Renal cortex interstitium (tissue), 11 donors: ENCODE measurements around the gene ASPRV1. TPM values are rescaled to one million over a fixed set of nuclear protein-coding genes. Genes with fewer than 3 reads are reported as not detected.

Source experiments
- DNase-seq, 11 donors: peaks; one replicate each; pipeline ENCODE4 v3.0.0-alpha.2; 2013; ENCODE audit warnings: low read depth in 9 of 11, low spot score in 4 of 11; ENCODE audit errors: extremely low read depth in 1 of 11
- polyA plus RNA-seq, 3 donors: library from polyadenylated mRNA; unstranded; fragments of 120-200 nt; gene quantifications; one replicate each; pipeline ENCODE4 v1.2.1, GENCODE V29; 2013; ENCODE audit not compliant: insufficient read length in 3 of 3

ASPRV1 gene
- polyA plus RNA-seq, 3 donors: 3.8 to 5.6 (median 4.7) TPM

- peak in 1 of 11 donors; percentile 10 for DNase-seq
Observed at GRCh38 chr2:69948032-69948962, 13.1 kb downstream of the ASPRV1 start.

DNA sequence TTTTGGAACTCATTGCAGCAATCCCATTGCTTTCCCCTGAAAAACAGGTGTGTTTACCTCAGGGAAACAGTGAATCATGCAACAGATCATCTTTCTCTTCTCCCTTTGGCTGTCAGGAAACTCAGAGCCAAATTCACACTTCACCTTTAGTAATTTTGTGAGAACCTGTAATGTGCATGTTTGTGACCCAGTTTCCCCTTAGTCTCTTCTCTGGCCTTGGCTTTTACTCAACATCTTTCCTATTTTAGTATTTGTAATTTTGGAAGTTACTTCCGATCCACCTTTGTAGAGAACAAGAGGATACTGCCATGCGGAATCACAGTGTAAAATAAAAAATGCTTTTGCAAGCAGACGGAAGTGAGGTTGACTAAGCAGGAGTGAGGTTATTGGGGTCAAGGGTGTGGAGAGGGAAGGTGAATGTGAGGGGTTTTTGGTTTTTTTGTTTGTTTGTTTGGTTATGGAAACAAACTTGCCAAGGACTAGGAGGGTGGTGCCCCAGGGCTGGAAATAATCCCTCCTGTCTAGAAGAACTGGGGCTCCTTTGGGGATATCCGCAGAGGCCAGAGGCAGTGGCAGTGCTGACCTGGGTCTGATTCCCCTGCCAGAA is 14.0 kb downstream of the ASPRV1 start:
- no peak for DNase-seq

- DNase-seq: no peak
Observed at GRCh38 chr2:69946351-69947324, 14.8 kb downstream of the ASPRV1 start.

- DNase-seq: no peak
Observed at GRCh38 chr2:69945941-69946340, 15.5 kb downstream of the ASPRV1 start.

GRCh38 chr2:69945441-69945840 is 16.0 kb downstream of the ASPRV1 start:
- DNase-seq: no peak

DNA sequence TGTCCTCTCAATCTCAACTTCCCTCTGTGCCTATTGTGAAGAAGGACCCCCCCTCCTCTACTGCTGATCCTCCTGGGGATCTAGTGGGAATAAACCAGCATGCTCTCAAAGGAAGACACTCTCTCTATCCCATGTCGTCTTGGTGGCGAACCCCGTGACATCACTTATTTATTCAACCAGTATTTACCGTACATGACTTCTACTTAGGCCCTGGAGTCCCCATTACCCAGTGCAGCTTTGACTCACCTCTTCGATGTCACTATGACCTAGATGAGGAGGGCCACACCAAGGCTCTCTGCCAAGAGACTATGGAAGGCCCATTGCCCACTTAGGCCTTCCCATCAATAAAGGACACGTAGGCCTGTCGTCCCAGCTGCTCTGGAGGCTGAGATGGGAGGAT is 16.7 kb downstream of the ASPRV1 start:
- DNase-seq: no peak

GRCh38 chr2:69943843-69944525 is 17.4 kb downstream of the ASPRV1 start:
- no peak for DNase-seq

GRCh38 chr2:69943000-69943842 is 18.2 kb downstream of the ASPRV1 start:
- DNase-seq: no peak

DNA sequence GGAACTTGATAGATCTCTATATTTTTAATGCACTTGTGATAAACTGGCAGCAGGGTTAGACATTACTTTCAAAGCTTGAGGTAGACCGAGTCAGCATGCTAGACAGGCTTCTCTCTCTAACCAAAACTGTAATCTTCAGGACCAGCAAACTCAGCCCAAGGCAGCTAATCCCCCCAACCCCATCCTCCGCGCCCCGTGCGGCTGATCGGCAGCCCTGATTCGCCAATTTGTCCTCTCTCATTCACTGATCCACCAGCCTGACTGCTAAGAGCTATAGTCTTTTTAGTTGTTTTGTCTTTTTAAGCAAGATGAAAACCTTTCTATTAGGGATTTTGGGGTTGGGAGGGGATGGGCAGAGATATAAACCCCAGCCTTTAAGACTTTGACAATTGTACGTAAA is 20.7 kb downstream of the ASPRV1 start:
- DNase-seq: no peak

GRCh38 chr2:69939722-69940121 is 21.7 kb downstream of the ASPRV1 start:
- DNase-seq: no peak

DNA sequence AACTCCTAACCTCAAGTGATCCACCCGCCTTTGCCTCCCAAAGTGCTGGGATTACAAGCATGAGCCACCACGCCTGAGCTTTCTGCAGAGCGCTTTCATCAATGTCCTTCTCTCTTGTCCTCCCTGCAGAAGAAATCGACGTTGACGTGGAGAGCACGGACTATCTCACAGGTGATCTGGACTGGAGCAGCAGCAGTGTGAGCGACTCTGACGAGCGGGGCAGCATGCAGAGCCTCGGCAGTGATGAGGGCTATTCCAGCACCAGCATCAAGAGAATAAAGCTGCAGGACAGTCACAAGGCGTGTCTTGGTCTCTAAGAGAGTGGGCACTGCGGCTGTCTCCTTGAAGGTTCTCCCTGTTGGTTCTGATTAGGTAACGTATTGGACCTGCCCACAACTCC is 23.5 kb downstream of the ASPRV1 start:
- no peak for DNase-seq

- no peak for DNase-seq
Observed at GRCh38 chr2:69936906-69937305, 24.5 kb downstream of the ASPRV1 start.

DNA sequence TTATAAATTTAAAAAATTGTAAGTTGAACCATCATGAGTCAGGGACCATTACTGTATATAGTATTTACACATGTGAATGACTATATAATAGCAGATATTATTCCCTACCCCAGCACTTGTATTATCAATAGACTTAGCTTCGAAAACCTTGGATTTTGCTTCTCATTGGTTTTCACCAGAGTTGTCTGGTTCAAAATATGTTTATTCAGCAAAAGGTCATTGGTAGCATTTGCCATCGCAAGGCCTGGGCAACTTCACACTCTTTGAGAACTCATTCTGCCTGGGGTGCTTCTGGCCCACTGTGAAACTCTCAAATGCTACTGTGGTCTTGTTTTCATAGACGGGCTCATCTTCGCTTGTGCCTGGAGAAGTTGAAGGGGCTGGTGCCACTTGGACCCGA is 26.4 kb downstream of the ASPRV1 start:
- DNase-seq: no peak

DNA sequence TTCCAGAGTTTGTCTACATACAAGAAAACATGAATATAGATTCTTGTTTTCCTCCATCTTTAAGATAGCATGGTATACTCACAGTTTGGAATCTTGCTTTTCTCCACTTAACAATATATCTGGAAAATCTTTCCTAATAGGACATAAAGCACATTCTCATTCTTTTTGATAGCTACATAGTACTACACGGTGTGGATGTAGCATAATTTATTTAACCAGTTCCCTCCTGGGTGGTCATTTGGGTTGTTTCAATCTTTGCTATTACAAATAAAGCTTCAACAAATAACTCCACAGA is 26.9 kb downstream of the ASPRV1 start:
- DNase-seq: no peak

GRCh38 chr2:69933839-69934613 is 27.4 kb downstream of the ASPRV1 start:
- DNase-seq: no peak

GRCh38 chr2:69933254-69933828 is 28.1 kb downstream of the ASPRV1 start:
- no peak for DNase-seq

DNA sequence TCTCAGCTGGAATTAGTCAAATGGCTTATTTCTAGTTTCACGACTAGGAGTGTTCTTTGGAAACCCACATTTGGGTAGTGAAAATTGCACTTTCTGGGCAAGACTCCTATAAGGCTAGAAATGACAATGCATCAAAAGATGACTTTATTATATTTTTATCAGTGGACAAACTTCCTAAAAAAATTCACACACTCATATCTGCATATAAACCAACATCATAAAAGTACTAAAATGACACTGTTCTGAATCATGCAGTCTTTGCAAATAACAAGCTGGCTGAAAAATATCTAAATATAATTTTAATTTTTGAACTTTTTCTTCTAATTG is 28.9 kb downstream of the ASPRV1 start:
- no peak for DNase-seq
